Vagina (tissue), 2 donors: Measurements from ENCODE around the gene ARMH3. TPM values are rescaled to one million over a fixed set of nuclear protein-coding genes. Genes with fewer than 3 reads are reported as not detected.

Experiments used
- DNase-seq, 2 donors: peaks; one replicate each; pipeline ENCODE4 v3.0.0-alpha.2; 2017; ENCODE audit errors: extremely low spot score in 2 of 2
- H3K27ac ChIP-seq: fragments of 200-600 bp; sonication (generic); one replicate; pipeline ENCODE4 v1.5.1; 2019
- H3K27me3 ChIP-seq: fragments of 200-600 bp; sonication (generic); one replicate; pipeline ENCODE4 v1.5.1; 2019
- H3K36me3 ChIP-seq, 2 donors: fragments of 200-600 bp; sonication (generic); one replicate each; pipeline ENCODE4 v1.5.1; 2017 to 2019
- H3K4me1 ChIP-seq: fragments of 200-600 bp; sonication (generic); one replicate; pipeline ENCODE4 v1.5.1; 2019
- H3K4me3 ChIP-seq, 2 donors: fragments of 200-600 bp; sonication (generic); 1 replicate in 1 of 2; 2 replicates in 1 of 2; pipeline ENCODE4 v1.5.1; 2016 to 2019
- H3K9me3 ChIP-seq: fragments of 200-600 bp; sonication (generic); one replicate; pipeline ENCODE4 v1.5.1; 2019
- POLR2A ChIP-seq, 2 donors: fragments of 450-650 bp; IDR thresholded peaks; one replicate each; pipeline ENCODE4 v1.6.1; 2017; ENCODE audit warnings: antibody characterized with exemption in 2 of 2, mild to moderate bottlenecking in 2 of 2, moderate library complexity in 2 of 2
- POLR2AphosphoS5 ChIP-seq, 2 donors: sonication (generic); formaldehyde crosslinking; IDR thresholded peaks; one replicate each; pipeline ENCODE4 v1.9.0; 2017; ENCODE audit warnings: antibody characterized with exemption in 2 of 2, mild to moderate bottlenecking in 2 of 2, low read depth in 1 of 2; ENCODE audit not compliant: insufficient read depth in 1 of 2
- intact Hi-C: fragments of 100-400 bp; cut with DNase I; formaldehyde crosslinking; loops from one replicate; pipeline ENCODE4 v1.15.1; 2023
- total RNA-seq: library from RNA; depleted of rRNA; stranded (reverse); fragments of >200 nt; gene quantifications from one replicate; pipeline ENCODE4 v1.2.3, GENCODE V29; 2016
- TF ChIP-seq, protein P1 (sequence below), 3 experiments: fragments of 450-650 bp in 2 of 3; fragments of 200-600 bp in 1 of 3; sonication (generic) in 1 of 3; IDR thresholded peaks; one replicate each; pipeline ENCODE4 v1.5.1; 2017 to 2019; ENCODE audit warnings: antibody characterized with exemption in 3 of 3, mild to moderate bottlenecking in 2 of 3, moderate library complexity in 2 of 3

The ARMH3 gene
- total RNA-seq, 1 donor from 2014 or later: 26.5 TPM

DNA sequence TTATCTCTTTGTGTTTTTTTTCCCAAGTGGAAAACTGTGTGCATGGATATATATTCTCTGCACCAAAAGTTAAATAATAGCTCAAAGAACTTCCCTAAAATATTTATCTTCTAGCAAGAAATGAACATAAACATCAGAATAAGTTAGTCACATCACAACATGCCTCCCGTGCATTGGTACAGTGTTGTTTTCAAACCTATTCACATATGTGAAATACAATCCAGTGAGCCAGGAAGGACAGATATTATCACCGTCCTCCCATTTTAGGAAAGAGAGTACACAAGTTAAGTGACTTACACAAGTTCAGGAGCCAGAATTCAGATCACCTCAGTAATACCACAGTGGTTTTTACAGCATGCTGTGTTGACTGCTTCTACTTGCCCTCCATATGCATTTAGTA lies 22.2 kb downstream of the ARMH3 start:
- DNase-seq: no peak
- H3K27me3 ChIP-seq: no peaks in the 10 kb centered on the region
- H3K36me3 ChIP-seq: peaks cover 1 to 50% of the 10 kb centered on the region in 2 donors
- no peak overlapping the region for H3K4me3 ChIP-seq
- no peaks in the 10 kb centered on the region for H3K9me3 ChIP-seq
- intact Hi-C loops: no loop called here
- H3K4me1 ChIP-seq: no peaks in the 10 kb centered on the region
- no peak overlapping the region for H3K27ac ChIP-seq
- TF ChIP-seq, protein P1, sequence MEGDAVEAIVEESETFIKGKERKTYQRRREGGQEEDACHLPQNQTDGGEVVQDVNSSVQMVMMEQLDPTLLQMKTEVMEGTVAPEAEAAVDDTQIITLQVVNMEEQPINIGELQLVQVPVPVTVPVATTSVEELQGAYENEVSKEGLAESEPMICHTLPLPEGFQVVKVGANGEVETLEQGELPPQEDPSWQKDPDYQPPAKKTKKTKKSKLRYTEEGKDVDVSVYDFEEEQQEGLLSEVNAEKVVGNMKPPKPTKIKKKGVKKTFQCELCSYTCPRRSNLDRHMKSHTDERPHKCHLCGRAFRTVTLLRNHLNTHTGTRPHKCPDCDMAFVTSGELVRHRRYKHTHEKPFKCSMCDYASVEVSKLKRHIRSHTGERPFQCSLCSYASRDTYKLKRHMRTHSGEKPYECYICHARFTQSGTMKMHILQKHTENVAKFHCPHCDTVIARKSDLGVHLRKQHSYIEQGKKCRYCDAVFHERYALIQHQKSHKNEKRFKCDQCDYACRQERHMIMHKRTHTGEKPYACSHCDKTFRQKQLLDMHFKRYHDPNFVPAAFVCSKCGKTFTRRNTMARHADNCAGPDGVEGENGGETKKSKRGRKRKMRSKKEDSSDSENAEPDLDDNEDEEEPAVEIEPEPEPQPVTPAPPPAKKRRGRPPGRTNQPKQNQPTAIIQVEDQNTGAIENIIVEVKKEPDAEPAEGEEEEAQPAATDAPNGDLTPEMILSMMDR (IDR thresholded peaks at IDR 0.05): no peak
- TF ChIP-seq POLR2AphosphoS5 (IDR thresholded peaks at IDR 0.05; ENCODE audit: insufficient read depth in 1 of 2, low read depth in 1 of 2) (no peak), POLR2A (IDR thresholded peaks at IDR 0.05) (no peak)

DNA sequence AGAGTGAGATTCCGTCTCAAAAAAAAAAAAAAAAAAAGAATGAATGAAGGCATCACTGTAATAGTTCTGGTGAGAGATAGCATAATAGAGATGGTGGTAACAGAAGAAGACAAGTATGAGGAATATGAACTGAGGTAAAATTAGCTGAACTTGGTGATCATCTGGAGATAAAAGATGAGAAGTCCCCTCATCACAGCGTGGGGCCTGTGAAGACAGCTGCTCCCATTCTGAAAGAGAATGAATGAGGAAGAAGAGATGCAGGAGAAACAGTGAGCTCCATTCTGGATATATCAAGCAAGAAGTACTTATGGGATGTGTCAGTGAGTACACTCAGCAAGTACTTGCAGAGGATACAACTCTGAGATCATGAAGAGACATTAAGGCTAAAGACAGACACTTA lies 28.7 kb downstream of the ARMH3 start:
- TF ChIP-seq POLR2A (IDR thresholded peaks at IDR 0.05) (no peak), POLR2AphosphoS5 (IDR thresholded peaks at IDR 0.05; ENCODE audit: insufficient read depth in 1 of 2, low read depth in 1 of 2) (no peak)
- TF ChIP-seq, protein P1 (IDR thresholded peaks at IDR 0.05): no peak
- Histone ChIP-seq H3K36me3 (peaks cover 3 to 94% of the 10 kb centered on the region in 2 donors), H3K4me3 (no peak overlapping the region), H3K9me3 (no peaks in the 10 kb centered on the region), H3K27ac (no peak overlapping the region), H3K27me3 (no peaks in the 10 kb centered on the region), H3K4me1 (no peaks in the 10 kb centered on the region)
- no peak for DNase-seq
- intact Hi-C loops: no loop called here

DNA sequence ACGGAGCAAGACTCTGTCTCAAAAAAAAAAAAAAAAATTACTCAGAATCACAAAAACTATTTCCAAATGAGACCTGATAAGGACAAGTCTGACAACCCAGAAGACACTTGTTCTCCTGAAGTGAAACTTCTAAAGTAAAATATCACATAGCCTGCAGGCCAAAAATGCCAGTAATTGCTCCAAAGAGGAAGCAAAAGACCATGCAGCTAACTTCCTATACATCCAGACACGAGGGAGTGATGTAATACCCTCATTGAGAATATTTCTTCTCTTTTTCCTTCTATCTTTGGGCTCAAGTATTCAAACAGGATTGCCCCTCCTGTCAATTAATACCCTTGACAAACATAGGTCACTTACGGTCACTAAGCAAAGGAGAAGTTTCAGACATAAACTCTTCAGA lies 31.2 kb downstream of the ARMH3 start:
- no peaks in the 10 kb centered on the region for H3K27me3 ChIP-seq
- no peaks in the 10 kb centered on the region for H3K9me3 ChIP-seq
- no peaks in the 10 kb centered on the region for H3K4me1 ChIP-seq
- H3K4me3 ChIP-seq: no peak overlapping the region
- intact Hi-C loops: no loop called here
- no peak overlapping the region for H3K27ac ChIP-seq
- H3K36me3 ChIP-seq: peaks cover 3 to 84% of the 10 kb centered on the region in 2 donors
- no peak for DNase-seq
- TF ChIP-seq POLR2A (IDR thresholded peaks at IDR 0.05) (no peak), POLR2AphosphoS5 (IDR thresholded peaks at IDR 0.05; ENCODE audit: insufficient read depth in 1 of 2, low read depth in 1 of 2) (no peak)
- TF ChIP-seq, protein P1 (IDR thresholded peaks at IDR 0.05): no peak

DNA sequence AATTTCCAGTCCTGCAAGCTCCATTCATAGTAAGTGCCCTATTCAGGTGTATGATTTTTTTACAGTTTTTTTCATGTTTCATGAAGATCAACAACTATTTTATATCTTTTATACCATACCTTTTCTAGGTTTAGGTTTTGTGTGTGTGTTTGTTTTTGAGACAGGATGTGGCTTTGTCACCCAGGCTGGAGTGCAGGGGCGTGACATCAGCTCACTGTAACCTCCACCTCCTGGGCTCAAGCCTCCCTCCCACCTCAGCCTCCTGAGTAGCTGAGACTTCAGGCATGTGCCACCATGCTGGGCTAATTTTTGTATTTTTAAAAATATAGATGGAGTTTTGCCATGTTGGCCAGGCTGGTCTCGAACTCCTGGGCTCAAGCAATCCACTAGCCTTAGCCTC lies 35.0 kb downstream of the ARMH3 start:
- H3K9me3 ChIP-seq: no peaks in the 10 kb centered on the region
- TF ChIP-seq POLR2AphosphoS5 (IDR thresholded peaks at IDR 0.05; ENCODE audit: insufficient read depth in 1 of 2, low read depth in 1 of 2): no peak
- no peak for TF ChIP-seq POLR2A (IDR thresholded peaks at IDR 0.05)
- TF ChIP-seq, protein P1 (IDR thresholded peaks at IDR 0.05): no peak
- no peaks in the 10 kb centered on the region for H3K4me1 ChIP-seq
- H3K27ac ChIP-seq: no peak overlapping the region
- no peak overlapping the region for H3K4me3 ChIP-seq
- no peak for DNase-seq
- peaks cover 0 to 59% of the 10 kb centered on the region in 2 donors for H3K36me3 ChIP-seq
- no peaks in the 10 kb centered on the region for H3K27me3 ChIP-seq
- intact Hi-C loops: no loop called here

DNA sequence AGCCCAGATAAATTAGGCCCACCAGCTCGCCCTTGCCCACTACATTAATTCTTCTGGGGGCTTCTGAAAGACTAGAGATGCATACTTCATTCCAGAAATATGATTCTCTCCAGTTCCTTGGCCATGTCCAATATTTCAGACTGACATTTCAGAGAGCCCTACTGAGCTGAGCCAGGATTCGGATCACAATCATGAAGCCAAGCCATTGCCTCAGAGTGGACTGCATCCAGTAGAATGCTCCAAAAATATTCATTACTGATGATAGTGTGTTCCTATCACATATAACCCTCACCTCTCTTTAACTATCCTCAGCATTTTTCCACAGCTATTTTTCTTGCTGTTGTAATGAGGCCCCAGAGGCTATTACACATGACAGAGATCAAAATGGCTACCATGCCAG lies 38.7 kb downstream of the ARMH3 start:
- no peak for DNase-seq
- TF ChIP-seq, protein P1 (IDR thresholded peaks at IDR 0.05): no peak
- TF ChIP-seq POLR2A (IDR thresholded peaks at IDR 0.05) (no peak), POLR2AphosphoS5 (IDR thresholded peaks at IDR 0.05; ENCODE audit: insufficient read depth in 1 of 2, low read depth in 1 of 2) (no peak)
- H3K4me1 ChIP-seq: no peaks in the 10 kb centered on the region
- no peaks in the 10 kb centered on the region for H3K27me3 ChIP-seq
- H3K9me3 ChIP-seq: no peaks in the 10 kb centered on the region
- H3K27ac ChIP-seq: no peak overlapping the region
- H3K36me3 ChIP-seq: peaks cover 0 to 37% of the 10 kb centered on the region in 2 donors
- intact Hi-C loops: no loop called here
- no peak overlapping the region for H3K4me3 ChIP-seq
